ENCODE measurements around the gene ZBTB24.

The ZBTB24 gene

GRCh38 chr6:109449064-109449794, 33.8 kb downstream of the ZBTB24 start:
- no peak for DNase-seq

GRCh38 chr6:109448615-109449014, 34.4 kb downstream of the ZBTB24 start:
- DNase-seq = no peak

- DNase-seq = no peak
Observed at GRCh38 chr6:109447878-109448555, 35.0 kb downstream of the ZBTB24 start.

- DNase-seq = no peak
Observed at GRCh38 chr6:109447087-109447486, 35.9 kb downstream of the ZBTB24 start.

GRCh38 chr6:109446541-109446940, 36.5 kb downstream of the ZBTB24 start:
- no peak for DNase-seq

GRCh38 chr6:109446072-109446471, 36.9 kb downstream of the ZBTB24 start:
- DNase-seq = no peak

GRCh38 chr6:109445382-109445781, 37.6 kb downstream of the ZBTB24 start:
- DNase-seq = no peak

- DNase-seq = no peak
Observed at GRCh38 chr6:109443425-109443950, 39.5 kb downstream of the ZBTB24 start.

- DNase-seq = no peak
Observed at GRCh38 chr6:109442393-109442924, 40.6 kb downstream of the ZBTB24 start.

- DNase-seq = peak; percentile 37
Observed at GRCh38 chr6:109441069-109441816, 41.8 kb downstream of the ZBTB24 start.

- peak; percentile 91 for DNase-seq
Observed at GRCh38 chr6:109440331-109441068, 42.5 kb downstream of the ZBTB24 start, which contains the start of the genes PPIL6 and SMPD2. TSS of gene PPIL6 (minus strand) at chr6:109440628. CDS start at chr6:109440590, 38 bp downstream. TSS of gene SMPD2 (plus strand) at chr6:109440724. CDS start at chr6:109441122, 398 bp downstream.

GRCh38 chr6:109436041-109436440, 47.0 kb downstream of the ZBTB24 start:
- no peak for DNase-seq

GRCh38 chr6:109434456-109434855, 48.6 kb downstream of the ZBTB24 start:
- no peak for DNase-seq

GRCh38 chr6:109429496-109429895, 53.5 kb downstream of the ZBTB24 start:
- no peak for DNase-seq

GRCh38 chr6:109428889-109429477, 54.0 kb downstream of the ZBTB24 start:
- DNase-seq = peak; percentile 35

GRCh38 chr6:109424946-109425345, 58.1 kb downstream of the ZBTB24 start:
- DNase-seq = no peak

- no peak for DNase-seq
Observed at GRCh38 chr6:109421184-109421583, 61.8 kb downstream of the ZBTB24 start.

- no peak for DNase-seq
Observed at GRCh38 chr6:109420751-109421150, 62.3 kb downstream of the ZBTB24 start.

- no peak for DNase-seq
Observed at GRCh38 chr6:109417646-109418045, 65.4 kb downstream of the ZBTB24 start.
